Lower leg skin (tissue), 4 donors: Measurements from ENCODE around the gene PLAAT5. TPM values are rescaled to one million over a fixed set of nuclear protein-coding genes. Genes with fewer than 3 reads are reported as not detected.
"Not testable (repeated sequence)": the region's sequence is repeated elsewhere in the genome, so short reads cannot be mapped to it uniquely, and the experiment has no call there.

Experiments
- DNase-seq, 2 donors: peaks; one replicate each; pipeline ENCODE4 v3.0.0-alpha.2; 2019; ENCODE audit warnings: low spot score in 2 of 2
- H3K4me3 ChIP-seq: fragments of 200-600 bp; sonication (generic); 2 replicates; pipeline ENCODE4 v1.5.1; 2017; ENCODE audit warnings: mild to moderate bottlenecking, low read depth; ENCODE audit not compliant: poor library complexity, severe bottlenecking
- CTCF ChIP-seq, 3 donors: fragments of 450-650 bp; IDR thresholded peaks; one replicate each; pipeline ENCODE4 v1.5.1; 2016; ENCODE audit warnings: antibody characterized with exemption in 3 of 3, mild to moderate bottlenecking in 3 of 3, moderate library complexity in 2 of 3
- POLR2A ChIP-seq, 2 donors: fragments of 450-650 bp; IDR thresholded peaks; one replicate each; pipeline ENCODE4 v1.6.1; 2016 to 2017; ENCODE audit warnings: antibody characterized with exemption in 2 of 2, mild to moderate bottlenecking in 1 of 2, moderate library complexity in 1 of 2
- WGBS, 2 donors: methylation state at CpG; one replicate each; pipeline ENCODE4 v1.1.5; 2018; 5-methylcytosine and 5-hydroxymethylcytosine counted together
- intact Hi-C: fragments of 100-400 bp; cut with DNase I; formaldehyde crosslinking; loops from one replicate; pipeline ENCODE4 v1.15.0; 2023; ENCODE audit warnings: low total_unique reads
- total RNA-seq, 4 donors: library from RNA; depleted of rRNA; stranded (reverse); fragments of >200 nt; gene quantifications; one replicate each; pipeline ENCODE4 v1.1.0, GENCODE V29; 2016

PLAAT5 gene
- total RNA-seq, 4 donors from 2014 or later = 0.91 to 3.8 (median 1.2) TPM

- H3K4me3 ChIP-seq = no peak overlapping the region
- peak in 1 of 2 donors; percentile 46 for DNase-seq
- TF ChIP-seq POLR2A (IDR thresholded peaks at IDR 0.05) (no peak), CTCF (IDR thresholded peaks at IDR 0.05) (no peak)
- intact Hi-C loops = no loop called here
- WGBS, 2 donors = 69 to 71% methylated on average over 3 of the region's 3 CpGs
These were observed 43.1 kb upstream of the PLAAT5 start for GRCh38 chr11:63534076-63534475.

- WGBS, 2 donors = 68 to 83% methylated on average over 4 of the region's 4 CpGs
- no peak overlapping the region for H3K4me3 ChIP-seq
- DNase-seq = peak in 1 of 2 donors; percentile 45
- intact Hi-C loops = no loop called here
- TF ChIP-seq CTCF (IDR thresholded peaks at IDR 0.05) (no peak), POLR2A (IDR thresholded peaks at IDR 0.05) (no peak)
These were observed 42.0 kb upstream of the PLAAT5 start for GRCh38 chr11:63532799-63533475.

- WGBS, 2 donors = 65 to 74% methylated on average over 2 of the region's 2 CpGs
These were observed 41.1 kb upstream of the PLAAT5 start for GRCh38 chr11:63532117-63532516.

GRCh38 chr11:63531074-63531792, 40.3 kb upstream of the PLAAT5 start:
- peak; percentile 23 to 57 for DNase-seq
- intact Hi-C loops, H3K4me3 ChIP-seq: not testable (repeated sequence)
- 59 to 68% methylated on average over 4 to 5 of the region's 6 CpGs for WGBS, 2 donors

More at GRCh38 chr11:63532117-63532516, 41.1 kb upstream of the PLAAT5 start:
- TF ChIP-seq CTCF (IDR thresholded peaks at IDR 0.05) (no peak), POLR2A (IDR thresholded peaks at IDR 0.05) (no peak)
- intact Hi-C loops = no loop called here
- no peak overlapping the region for H3K4me3 ChIP-seq
- DNase-seq = no peak

GRCh38 chr11:63530021-63530420, 39.1 kb upstream of the PLAAT5 start:
- no peak for TF ChIP-seq POLR2A (IDR thresholded peaks at IDR 0.05)
- no peak for TF ChIP-seq CTCF (IDR thresholded peaks at IDR 0.05)
- WGBS, 2 donors = 92 to 93% methylated on average over 2 of the region's 2 CpGs
- H3K4me3 ChIP-seq = no peak overlapping the region
- intact Hi-C loops = no loop called here
- DNase-seq = peak in 1 of 2 donors; percentile 42

GRCh38 chr11:63529373-63529772, 38.4 kb upstream of the PLAAT5 start:
- intact Hi-C loops, H3K4me3 ChIP-seq, DNase-seq: not testable (repeated sequence)
- 76 to 83% methylated on average over 6 of the region's 6 CpGs for WGBS, 2 donors

GRCh38 chr11:63528729-63529278, 37.8 kb upstream of the PLAAT5 start:
- intact Hi-C loops, DNase-seq, H3K4me3 ChIP-seq: not testable (repeated sequence)
- 60 to 84% methylated on average over 1 to 2 of the region's 3 CpGs for WGBS, 2 donors

- DNase-seq, intact Hi-C loops, H3K4me3 ChIP-seq: not testable (repeated sequence)
- WGBS, 2 donors = 40 to 45% methylated on average over 7 to 8 of the region's 11 CpGs
These were observed 37.2 kb upstream of the PLAAT5 start for GRCh38 chr11:63528156-63528555.
